ENCODE data around the gene MOV10.
"Not testable (repeated sequence)": the region's sequence is repeated elsewhere in the genome, so short reads cannot be mapped to it uniquely, and the experiment has no call there.

The MOV10 gene

DNA sequence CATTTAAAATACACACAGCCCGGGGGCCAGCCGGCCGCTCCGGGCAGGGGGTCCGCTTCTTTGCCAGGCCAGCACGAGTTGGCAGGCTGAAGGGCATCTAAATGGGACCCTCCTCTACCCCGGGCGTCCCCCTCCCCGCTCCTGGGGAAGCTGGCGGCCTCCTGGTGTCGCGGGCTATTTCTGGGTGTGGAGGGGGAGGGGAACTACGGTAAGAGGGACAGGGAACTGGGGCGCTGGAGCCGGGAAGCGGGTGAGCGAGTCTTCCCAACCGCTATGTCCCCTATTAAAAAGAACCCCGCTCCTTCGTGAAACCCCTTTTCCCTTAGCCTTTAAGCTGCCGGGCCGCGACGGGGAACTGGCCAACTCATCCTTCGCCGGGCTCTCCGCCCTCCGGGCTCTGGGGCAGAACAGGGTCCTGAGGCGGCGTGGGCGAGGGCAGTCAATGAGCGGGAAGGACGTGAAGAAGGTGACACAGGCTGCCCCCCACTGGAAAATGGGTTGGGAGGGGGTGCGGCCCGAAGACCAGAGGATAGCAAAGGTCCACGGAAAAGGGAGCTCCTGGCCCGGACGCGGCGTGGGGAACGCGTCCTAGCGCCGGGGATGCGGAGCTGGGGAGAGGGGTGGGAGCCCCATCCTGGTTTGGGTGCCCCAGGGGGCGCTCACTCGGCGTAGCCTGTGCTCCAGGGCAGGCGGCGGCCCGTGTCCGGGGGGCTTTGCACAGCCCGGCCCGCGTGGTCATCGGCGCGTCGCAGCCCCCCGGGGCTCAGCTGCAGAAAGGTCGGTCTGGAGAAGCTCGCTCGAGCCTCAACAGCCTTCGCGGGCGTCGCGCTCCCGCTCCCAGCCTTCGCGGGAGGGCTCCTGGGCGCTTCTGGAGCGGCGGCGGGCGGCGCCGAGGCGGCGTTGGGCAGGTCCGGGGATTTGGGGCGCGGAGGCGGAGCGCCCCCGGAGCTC is 40.1 kb downstream of the MOV10 start:
- no peak for DNase-seq (ENCODE audit: low spot score)

- DNase-seq (ENCODE audit: low spot score): peak; percentile 99
Observed at GRCh38 chr1:112715264-112716053, 41.0 kb downstream of the MOV10 start, which contains the start of gene PPM1J. TSS of gene PPM1J (minus strand) at chr1:112715332. CDS start at chr1:112715301, 31 bp downstream.

GRCh38 chr1:112716133-112716720 is 41.8 kb downstream of the MOV10 start:
- peak; percentile 84 for DNase-seq (ENCODE audit: low spot score)

DNA sequence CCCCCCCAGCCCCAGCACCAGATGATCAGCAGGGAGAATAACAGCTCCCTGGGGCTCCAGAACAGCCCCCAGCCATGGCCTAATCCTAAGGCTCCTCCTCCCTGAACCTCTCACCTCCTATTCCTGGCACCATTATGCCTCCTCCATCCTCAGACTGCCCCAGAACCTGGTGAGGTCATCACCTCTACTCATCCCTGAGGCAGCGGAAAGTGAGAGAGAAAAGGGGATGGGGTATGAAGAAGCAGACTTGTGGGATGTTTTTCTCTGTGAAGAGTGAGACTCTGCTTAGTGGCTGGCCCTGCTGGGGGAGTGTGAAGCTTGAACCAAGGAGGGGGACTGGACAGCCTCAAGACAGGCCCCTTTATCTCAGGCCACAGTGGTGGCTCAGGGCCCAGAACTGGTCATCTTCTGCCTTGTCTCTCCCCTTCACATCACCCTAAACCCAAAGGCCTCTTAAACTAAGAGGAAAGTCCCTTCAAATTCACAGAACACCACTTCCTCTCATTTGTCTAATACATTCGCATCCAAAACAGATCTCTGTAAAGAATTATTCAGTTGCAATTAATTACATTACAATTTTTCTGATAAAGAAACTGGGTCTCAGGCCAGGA is 42.9 kb downstream of the MOV10 start:
- DNase-seq (ENCODE audit: low spot score): no peak

DNA sequence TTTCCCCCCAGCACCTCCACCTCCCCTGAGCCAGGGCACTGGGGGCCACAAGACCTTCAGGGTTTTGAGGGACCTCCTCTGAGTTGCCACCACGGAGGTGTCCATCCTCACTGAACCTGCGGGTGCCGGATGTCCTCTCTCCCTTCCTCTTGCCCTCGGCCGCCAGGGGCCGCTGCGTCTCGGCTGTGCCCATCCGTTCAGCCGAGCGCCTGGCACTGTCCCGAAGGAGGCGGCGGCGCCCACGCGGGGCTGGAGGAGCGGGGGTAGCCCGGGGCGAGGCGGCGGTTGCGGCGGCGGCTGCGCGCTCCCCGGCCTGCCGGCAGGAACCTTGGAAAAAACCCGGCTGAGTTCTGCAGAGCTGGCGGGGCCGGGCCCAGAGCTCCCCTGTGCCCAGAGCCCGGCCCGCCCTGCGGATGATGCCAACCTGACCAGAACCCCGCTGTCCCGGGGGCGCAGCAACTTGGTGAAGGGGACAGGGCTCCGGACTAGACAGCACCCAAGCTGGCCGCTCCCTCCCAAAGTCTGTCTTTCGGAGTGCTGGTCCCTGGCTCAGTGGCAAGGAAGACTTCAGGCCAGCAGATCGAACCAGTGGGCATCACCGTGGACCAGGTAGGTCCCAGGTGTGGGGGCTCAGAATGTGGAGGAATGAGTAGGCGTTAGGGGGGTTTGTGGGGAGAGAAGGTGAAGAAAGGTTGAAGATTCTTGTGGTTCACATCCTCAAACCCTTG is 44.4 kb downstream of the MOV10 start:
- peak; percentile 72 for DNase-seq (ENCODE audit: low spot score)

- no peak for DNase-seq (ENCODE audit: low spot score)
Observed at GRCh38 chr1:112719706-112720105, 45.2 kb downstream of the MOV10 start.

DNA sequence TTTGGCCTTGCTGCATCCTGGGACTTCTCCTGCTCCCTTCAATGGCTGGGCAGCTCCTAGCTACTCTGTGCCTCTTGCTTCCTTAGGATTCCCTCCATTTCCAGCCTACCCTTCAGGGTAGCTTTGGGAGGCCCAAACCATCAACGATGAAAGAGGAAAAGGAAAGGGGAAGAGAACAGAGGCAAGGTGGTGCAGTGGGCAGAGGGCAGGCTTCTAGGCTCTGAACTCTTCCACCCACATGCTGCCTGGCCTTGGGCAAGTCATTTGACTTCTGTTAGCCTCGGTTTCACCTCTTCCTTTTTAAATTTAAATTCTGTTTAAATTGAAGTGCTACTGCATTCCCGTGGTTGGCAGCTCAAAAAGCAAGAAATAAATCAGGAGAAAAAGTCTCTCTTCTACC is 46.3 kb downstream of the MOV10 start:
- no peak for DNase-seq (ENCODE audit: low spot score)

GRCh38 chr1:112721294-112721693 is 46.8 kb downstream of the MOV10 start:
- not testable (repeated sequence) for DNase-seq (ENCODE audit: low spot score)

DNA sequence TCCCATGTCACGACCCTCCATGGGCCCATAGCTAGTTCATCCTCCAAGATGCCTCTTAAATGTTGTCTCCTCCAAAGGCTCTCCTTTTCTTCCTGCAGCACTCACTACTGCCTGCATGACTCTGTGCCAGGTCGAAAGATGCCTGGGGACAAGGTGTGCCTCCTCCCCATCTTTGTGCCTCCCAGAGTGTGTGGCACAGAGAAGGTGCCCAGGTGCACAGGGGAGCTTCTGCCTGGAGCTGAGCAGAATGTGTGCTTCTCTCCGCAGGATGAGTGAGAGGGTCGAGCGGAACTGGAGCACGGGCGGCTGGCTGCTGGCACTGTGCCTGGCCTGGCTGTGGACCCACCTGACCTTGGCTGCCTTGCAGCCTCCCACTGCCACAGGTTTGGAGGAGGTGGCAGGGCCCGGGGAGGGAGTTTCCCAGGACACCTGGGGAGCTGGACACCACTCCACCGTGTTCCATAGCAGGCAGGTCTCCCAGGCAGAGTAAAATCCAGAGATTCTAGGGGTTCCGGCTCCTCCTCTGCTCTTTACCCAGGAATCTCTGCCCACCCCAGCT is 47.6 kb downstream of the MOV10 start:
- no peak for DNase-seq (ENCODE audit: low spot score)

GRCh38 chr1:112722601-112723510 is 48.4 kb downstream of the MOV10 start:
- no peak for DNase-seq (ENCODE audit: low spot score)

DNA sequence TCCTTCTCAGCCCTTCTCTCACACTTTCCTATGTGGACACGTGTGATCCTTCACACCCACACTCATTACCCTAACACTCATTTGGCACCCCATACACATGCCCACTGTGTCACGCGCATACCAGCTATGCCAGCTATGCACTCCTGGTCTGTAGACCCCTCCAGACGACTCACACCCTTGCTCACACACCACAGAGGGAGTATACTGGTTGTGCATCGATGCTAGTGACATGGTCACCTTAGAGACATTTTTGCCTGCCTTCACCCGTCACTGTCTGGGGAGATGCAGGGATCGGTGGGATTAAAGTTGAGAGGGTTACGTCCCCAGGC is 49.0 kb downstream of the MOV10 start:
- no peak for DNase-seq (ENCODE audit: low spot score)

- DNase-seq (ENCODE audit: low spot score): not testable (repeated sequence)
Observed at GRCh38 chr1:112724240-112724639, 49.8 kb downstream of the MOV10 start.

DNA sequence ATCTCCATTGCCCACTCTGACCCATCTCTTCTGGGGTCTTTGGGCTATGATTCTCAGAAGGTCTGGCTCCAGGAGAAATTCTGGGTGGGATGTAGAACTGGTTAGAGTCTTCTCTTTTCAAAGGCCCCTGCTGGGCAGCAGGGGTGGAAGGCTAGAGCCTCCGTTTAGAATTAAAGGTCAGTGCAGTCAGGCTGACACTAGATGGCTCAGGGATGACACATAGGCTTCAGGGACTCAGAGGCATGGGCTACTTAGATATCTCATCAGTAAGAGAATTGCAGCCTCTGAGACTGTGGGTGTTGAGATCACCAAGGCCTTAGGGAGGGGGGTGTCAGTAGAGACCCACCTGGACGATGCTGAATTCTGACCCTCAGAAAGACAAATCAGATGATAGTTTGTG is 53.3 kb downstream of the MOV10 start:
- DNase-seq (ENCODE audit: low spot score): no peak

- not testable (repeated sequence) for DNase-seq (ENCODE audit: low spot score)
Observed at GRCh38 chr1:112728306-112728971, 54.0 kb downstream of the MOV10 start.

DNA sequence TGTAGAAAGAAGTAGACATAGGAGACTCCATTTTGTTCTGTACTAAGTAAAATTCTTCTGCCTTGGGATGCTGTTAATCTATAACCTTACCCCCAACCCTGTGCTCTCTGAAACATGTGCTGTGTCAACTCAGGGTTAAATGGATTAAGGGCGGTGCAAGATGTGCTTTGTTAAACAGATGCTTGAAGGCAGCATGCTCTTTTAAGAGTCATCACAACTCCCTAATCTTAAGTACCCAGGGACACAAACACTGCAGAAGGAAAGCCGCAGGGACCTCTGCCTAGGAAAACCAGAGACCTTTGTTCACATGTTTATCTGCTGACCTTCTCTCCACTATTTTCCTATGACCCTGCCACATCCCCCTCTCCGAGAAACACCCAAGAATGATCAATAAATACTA is 54.6 kb downstream of the MOV10 start:
- not testable (repeated sequence) for DNase-seq (ENCODE audit: low spot score)

- no peak for DNase-seq (ENCODE audit: low spot score)
Observed at GRCh38 chr1:112729909-112730308, 55.5 kb downstream of the MOV10 start.

DNA sequence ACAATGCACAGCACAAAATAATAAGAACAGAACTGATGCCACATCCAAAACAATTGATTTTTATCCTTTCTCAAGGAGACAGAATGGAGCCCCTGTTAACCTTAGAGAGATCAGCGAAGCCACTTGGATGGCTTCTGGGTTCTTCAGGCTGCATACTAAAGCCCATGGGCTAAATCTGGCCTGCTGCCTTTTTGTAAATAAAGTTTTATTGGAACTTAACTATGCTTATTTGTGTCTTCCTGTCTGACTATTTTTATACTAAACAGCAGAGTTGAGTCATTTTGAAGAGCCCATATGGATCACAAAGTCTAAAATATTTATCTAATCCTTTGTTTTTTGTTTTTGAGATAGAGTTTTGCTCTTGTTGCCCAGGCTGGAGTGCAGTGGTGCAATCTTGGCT is 57.0 kb downstream of the MOV10 start:
- DNase-seq (ENCODE audit: low spot score): no peak

- no peak for DNase-seq (ENCODE audit: low spot score)
Observed at GRCh38 chr1:112735752-112736151, 61.3 kb downstream of the MOV10 start.

DNA sequence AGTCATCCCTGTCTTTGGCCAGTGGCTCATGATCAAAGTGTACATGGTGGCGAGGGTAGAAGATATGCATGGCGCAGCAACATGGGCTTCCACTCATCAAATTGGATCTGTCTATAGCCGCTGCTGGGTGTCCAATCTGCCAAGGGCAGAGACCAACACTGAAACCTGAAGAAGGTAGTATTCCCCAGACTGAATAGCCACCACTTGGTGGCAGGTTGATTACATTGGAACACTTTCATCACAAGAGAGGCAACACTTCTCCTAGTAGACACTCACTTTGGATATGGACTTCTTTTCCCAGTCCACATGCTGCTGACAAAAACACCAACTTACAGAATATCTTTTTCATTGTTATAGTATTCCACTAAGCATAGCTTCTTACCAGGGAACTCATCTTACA is 63.1 kb downstream of the MOV10 start:
- no peak for DNase-seq (ENCODE audit: low spot score)
